Stimulated activated CD8-positive, alpha-beta memory T cell treated with anti-CD3 and anti-CD28 coated beads, Interleukin-12 subunit alpha, Interleukin-12 subunit beta, amount 100 ng/mL, for 1 hour (primary cell): ENCODE results near the gene TMEM175.
"Not testable (repeated sequence)": the region's sequence is repeated elsewhere in the genome, so short reads cannot be mapped to it uniquely, and the experiment has no call there.

Source experiments
- DNase-seq: peaks from one replicate; pipeline ENCODE4 v3.0.0-alpha.2; 2020; ENCODE audit warnings: low read depth

TMEM175 gene

DNA sequence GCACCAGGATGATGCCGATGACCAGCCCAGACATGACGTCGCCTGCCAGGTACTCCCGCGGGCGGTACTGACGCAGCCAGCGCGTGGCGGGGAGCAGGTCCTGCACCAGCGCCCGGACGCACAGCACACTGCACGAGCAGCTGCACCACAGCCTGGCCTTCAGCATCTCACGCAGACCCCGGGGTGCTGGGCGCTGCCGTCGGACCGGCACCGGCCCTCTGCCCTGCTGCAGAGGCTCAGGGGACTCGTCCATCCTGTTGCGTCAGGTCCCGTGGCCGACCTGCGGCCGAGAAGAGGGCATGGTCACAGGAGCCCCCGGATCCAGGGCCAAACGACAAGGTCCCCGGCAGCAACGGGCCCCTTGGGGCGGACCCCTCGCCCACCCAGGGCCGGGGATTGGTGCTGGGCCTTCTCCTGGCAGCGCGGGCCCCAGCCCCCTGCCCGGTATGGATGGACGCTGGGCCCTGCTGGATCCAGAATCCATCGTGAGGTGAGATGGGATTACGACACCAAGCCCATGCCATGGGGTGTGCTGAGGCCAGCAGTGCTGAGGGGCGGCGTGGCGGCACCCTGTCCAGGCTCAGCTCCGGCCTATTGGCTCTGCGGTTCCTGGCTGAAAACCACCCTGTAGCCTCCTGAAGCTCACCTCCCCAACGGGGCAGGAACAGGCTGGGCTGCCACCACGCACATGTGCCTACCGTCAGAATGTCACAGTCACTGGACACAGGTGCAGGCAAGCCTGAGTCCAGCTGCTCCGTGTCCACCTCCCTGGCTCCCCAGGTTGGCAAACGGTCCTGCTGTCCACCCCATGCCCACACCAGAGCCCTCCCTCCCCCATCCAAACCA is 59.4 kb downstream of the TMEM175 start:
- DNase-seq, result no peak

- no peak for DNase-seq
Observed at GRCh38 chr4:992297-993110, 60.2 kb downstream of the TMEM175 start.

- no peak for DNase-seq
Observed at GRCh38 chr4:993111-994029, 61.1 kb downstream of the TMEM175 start, which contains the start of gene SLC26A1. SLC26A1 (minus strand) TSS chr4:993404; CDS start chr4:991703, 1,701 bp downstream.

- no peak for DNase-seq
Observed at GRCh38 chr4:995311-996026, 63.2 kb downstream of the TMEM175 start.

DNA sequence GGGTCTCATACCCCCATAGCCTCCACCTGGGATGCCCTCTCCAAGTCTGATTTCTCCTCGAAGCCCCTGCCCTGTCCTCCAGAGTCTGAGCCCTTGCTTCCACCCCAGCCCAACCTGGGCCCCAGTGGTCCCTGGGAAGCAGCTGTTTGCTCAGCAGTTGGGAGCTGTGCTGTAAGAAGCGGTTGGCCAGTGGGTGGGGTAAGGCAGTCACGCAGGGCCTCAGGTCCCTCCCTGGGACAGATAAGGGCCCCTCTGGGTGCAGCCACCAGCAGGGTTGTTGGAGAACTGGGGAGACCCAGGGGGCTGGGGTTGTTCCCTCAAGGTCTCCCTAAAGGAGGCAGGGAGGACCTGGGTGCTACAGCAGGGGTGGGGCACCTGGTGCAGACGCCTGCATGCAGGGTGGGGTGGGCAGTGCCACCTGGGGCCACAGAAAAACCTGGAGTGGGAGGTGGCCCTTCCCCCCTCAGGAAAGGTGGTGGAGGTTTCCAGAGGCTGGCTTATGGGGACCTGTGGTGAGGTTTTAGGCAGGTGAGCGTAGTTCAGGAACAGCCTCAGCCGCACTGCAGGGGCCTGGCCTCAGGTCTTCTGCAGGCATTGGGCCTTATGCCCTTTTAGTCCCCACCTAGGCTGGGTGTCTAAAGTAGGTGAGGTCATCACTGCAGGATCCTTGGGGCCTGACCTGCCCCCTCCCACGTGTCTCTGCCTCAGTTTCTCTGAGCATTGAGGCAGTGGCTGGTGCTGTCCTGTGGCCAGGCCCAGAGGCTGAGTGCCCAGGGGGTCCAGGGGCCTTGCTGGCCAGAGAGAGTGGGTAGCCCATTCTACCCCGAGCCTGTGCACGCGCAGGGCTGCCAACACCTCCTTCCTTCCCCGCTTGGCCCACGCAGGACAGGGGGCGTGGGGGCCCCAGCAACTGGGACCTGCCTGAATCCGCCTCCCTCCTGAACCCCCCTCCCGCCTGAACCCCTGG is 64.1 kb downstream of the TMEM175 start:
- DNase-seq, result no peak

DNA sequence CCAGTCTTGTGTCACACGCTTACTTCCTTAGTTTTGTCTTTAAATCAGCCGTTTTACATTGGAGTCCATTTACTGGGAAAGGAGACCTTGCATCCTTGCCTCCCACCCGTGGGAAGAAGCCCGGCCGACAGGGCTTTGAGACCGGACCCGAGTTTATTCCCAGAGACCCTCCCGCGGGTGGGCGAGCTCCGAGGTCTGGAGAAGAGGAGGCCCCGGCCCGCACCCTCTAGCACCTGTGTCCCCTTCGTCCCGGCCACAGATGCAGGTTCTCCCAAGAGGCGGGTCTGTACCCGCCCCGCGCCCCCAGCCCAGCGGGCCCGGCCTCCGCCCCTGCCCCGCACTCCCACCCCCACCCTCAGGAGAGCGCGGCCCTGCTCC is 64.7 kb downstream of the TMEM175 start:
- no peak for DNase-seq

DNA sequence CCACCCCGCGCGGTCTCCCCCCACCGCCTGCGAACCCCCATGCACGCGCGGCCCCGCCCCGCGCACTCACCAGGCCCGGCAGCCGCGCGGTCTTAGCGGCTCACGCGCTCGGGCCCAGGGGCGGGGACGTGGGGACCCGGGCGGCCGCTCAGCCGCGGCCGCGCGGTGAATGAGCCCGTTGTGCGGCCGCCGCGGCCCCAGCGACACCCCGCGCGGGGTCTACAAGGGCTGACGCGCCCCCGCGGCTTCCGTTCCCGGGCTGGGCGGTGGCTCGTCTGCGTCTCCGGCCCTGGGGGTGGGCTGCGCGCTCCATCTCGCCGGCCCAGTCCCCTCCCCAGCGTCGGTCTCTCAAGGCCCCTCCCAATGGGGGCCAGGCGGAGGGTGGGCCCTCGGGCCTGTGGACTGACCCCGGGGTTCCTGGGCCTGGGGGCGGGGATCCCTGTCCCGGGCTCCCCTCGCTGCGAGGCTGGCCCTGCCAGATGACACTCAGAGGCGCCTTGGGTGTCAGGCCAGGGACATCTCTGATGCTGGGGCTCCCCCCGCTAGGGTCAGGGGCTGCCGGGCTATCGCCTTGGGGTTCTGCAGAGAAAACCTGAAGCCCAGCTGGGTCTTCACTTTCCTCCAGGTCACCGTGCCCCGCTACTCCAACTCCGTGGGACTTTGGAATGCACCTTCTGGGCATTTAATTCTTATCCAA is 65.3 kb downstream of the TMEM175 start:
- DNase-seq, result no peak

DNA sequence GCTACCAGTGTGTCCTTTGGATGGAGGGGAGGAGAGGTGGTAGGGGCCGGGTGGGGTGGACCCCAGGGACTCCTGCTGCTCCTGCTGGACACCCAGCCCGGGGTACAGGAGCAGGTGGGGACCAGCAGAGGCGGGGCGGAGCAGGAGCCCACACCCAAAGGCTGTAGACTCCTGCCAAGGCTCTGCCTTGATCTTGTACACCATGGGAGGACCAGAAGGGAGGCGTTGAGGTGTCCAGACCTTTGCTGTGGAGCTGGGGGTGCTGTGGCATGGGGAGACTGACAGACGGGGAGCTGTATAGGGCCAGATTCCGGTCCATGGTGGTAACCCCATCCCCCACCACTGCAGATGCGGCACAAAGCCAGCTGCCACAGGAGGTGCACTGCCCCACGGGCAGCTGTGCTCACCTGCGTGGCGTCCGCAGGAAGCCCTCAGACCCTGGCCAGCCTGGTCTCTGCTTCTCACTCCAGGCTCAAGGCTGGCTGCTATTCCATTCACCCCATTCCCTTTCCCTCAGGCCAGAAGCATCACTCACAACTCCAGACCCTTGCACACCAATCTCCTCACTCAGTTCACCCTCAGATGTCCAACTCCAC is 65.9 kb downstream of the TMEM175 start:
- DNase-seq, result no peak

- not testable (repeated sequence) for DNase-seq
Observed at GRCh38 chr4:999240-999863, 67.1 kb downstream of the TMEM175 start.

DNA sequence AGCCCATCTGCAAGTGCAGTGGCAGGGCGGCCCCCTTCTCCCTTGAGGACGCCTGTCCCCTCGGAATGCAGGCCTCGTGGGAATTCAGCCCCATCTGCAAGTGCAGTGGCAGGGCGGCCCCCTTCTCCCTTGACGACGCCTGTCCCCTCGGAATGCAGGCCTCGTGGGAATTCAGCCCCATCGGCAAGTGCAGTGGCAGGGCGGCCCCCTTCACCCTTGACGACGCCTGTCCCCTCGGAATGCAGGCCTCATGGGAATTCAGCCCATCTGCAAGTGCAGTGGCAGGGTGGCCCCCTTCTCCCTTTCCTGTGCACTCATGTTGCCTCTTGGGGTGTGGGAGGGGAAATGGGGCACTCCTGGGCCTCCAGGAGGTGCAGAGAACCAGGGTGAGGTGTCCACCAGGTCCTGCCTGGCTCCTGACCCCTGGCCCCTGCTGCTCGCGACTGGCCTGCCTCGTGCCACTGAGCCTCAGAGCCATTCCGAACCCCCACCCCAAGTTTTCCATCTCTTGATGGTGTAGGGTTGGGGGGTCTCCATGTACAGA is 67.7 kb downstream of the TMEM175 start:
- no peak for DNase-seq

DNA sequence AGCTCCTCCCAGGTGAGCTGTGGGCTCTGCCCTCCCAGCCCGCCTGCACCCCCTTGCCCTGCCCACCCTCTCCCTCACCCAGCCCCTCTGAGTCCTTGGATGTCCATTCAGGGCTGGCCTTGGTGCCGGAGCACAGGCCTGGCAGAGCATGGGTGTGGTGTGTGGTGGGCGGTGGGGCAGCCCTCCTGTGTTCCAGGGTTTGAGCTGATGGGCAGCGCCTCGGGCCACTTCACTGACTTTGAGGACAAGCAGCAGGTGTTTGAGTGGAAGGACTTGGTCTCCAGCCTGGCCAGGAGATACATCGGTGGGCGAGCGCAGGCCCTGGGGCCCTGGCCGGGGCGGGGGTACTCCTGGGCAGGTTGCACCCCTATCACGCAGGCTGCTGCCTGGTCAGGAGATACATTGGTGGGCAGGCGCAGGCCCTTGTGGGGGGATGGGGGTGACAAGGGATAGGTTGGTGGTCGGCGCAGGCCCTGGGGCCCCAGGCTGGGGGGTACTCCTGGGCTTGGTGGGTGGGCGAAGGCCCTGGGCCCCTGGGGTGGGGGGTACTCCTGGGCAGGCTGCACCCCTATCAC is 68.5 kb downstream of the TMEM175 start:
- no peak for DNase-seq

DNA sequence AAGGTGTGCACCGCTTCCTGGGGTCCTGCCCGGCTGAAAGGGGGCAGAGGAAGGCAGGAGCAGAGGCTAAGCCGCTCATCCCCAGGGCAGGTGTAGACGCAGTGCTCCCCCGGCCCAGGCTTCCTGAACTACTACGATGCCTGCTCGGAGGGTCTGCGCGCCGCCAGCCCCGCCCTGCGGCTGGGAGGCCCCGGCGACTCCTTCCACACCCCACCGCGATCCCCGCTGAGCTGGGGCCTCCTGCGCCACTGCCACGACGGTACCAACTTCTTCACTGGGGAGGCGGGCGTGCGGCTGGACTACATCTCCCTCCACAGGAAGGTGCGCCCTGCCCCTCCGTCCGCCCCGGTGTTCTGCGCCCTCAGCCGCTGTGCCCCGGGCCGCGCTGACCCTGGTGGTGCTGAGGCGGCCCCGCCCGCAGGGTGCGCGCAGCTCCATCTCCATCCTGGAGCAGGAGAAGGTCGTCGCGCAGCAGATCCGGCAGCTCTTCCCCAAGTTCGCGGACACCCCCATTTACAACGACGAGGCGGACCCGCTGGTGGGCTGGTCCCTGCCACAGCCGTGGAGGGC is 69.4 kb downstream of the TMEM175 start:
- DNase-seq, result no peak

GRCh38 chr4:1002131-1002630 is 69.9 kb downstream of the TMEM175 start:
- DNase-seq, result no peak

GRCh38 chr4:1002631-1003251 is 70.5 kb downstream of the TMEM175 start:
- DNase-seq, result no peak

DNA sequence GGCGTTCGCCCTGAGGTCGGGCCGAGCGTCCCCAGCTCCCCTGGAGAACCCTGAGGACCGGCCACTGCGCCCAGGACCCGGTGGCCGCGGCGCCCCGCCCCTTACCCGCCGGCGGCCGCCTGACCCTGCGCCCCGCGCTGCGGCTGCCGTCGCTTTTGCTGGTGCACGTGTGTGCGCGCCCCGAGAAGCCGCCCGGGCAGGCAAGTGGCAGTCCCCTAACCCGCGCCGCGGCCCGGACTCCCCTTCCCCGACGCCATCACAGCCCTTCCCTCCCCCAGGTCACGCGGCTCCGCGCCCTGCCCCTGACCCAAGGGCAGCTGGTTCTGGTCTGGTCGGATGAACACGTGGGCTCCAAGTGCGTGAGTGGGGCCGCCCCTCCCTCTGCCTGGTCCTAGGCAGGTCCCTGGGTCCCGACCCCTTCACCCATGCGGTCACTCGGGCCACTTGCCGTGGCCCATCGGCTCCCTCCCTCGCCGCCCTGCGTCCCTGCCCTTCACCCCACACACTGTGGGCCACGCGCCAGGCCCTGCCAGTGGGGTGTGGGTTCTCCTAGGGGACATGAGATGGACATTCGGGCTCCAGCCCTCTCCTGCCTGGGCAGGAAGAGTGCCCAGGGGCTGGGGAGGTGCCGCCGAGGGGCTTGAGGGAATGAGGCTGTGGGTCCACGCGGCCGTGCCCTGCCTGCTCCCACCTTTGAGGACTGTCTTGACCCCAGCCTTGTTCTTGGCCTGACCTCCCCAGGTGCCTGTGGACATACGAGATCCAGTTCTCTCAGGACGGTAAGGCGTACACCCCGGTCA is 71.2 kb downstream of the TMEM175 start:
- no peak for DNase-seq

DNA sequence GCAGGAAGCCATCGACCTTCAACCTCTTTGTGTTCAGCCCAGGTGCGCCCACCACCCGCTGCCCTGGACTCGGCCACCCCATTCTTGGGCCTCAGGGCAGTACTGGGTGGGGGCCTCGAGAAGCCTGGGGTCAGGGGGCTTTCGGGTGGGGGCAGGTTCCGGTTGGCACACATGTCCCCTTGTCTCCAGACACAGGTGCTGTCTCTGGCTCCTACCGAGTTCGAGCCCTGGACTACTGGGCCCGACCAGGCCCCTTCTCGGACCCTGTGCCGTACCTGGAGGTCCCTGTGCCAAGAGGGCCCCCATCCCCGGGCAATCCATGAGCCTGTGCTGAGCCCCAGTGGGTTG is 71.8 kb downstream of the TMEM175 start:
- no peak for DNase-seq
